ENCODE data around the gene ZNF519.
"Not testable (repeated sequence)": the region's sequence is repeated elsewhere in the genome, so short reads cannot be mapped to it uniquely, and the experiment has no call there.

The ZNF519 gene

GRCh38 chr18:14132271-14132700 lies at the start of gene ZNF519:
TSS of gene ZNF519 (minus strand) at chr18:14132435. CDS start at chr18:14132277, 158 bp downstream.
- DNase-seq = peak; percentile 88

- no peak for DNase-seq
These were observed 47.1 kb upstream of the ZNF519 start for GRCh38 chr18:14179306-14179705.

- peak; percentile 56 for DNase-seq
These were observed 46.3 kb upstream of the ZNF519 start for GRCh38 chr18:14178321-14179196.

GRCh38 chr18:14177540-14178320 lies 45.5 kb upstream of the ZNF519 start:
- DNase-seq = not testable (repeated sequence)

GRCh38 chr18:14175404-14175803 lies 43.2 kb upstream of the ZNF519 start:
- DNase-seq = not testable (repeated sequence)

- no peak for DNase-seq
These were observed 42.5 kb upstream of the ZNF519 start for GRCh38 chr18:14174706-14175085.

- not testable (repeated sequence) for DNase-seq
These were observed 41.9 kb upstream of the ZNF519 start for GRCh38 chr18:14174002-14174705.

GRCh38 chr18:14173116-14173951 lies 41.1 kb upstream of the ZNF519 start:
- not testable (repeated sequence) for DNase-seq

- DNase-seq = not testable (repeated sequence)
These were observed 40.2 kb upstream of the ZNF519 start for GRCh38 chr18:14172142-14173115.

- DNase-seq = not testable (repeated sequence)
These were observed 39.3 kb upstream of the ZNF519 start for GRCh38 chr18:14171301-14172141.

GRCh38 chr18:14170367-14171036 lies 38.3 kb upstream of the ZNF519 start:
- not testable (repeated sequence) for DNase-seq

GRCh38 chr18:14162915-14163314 lies 30.7 kb upstream of the ZNF519 start:
- DNase-seq = not testable (repeated sequence)

- not testable (repeated sequence) for DNase-seq
These were observed 19.4 kb upstream of the ZNF519 start for GRCh38 chr18:14151564-14152113.

- DNase-seq = not testable (repeated sequence)
These were observed 18.5 kb upstream of the ZNF519 start for GRCh38 chr18:14150766-14151165.

- not testable (repeated sequence) for DNase-seq
These were observed 17.7 kb upstream of the ZNF519 start for GRCh38 chr18:14149916-14150420.

GRCh38 chr18:14149121-14149850 lies 17.1 kb upstream of the ZNF519 start:
- DNase-seq = not testable (repeated sequence)

GRCh38 chr18:14147935-14148865 lies 16.0 kb upstream of the ZNF519 start:
- not testable (repeated sequence) for DNase-seq

Data from NCI-H774 (cell line).